ENCODE measurements around the gene LRGUK.

- no peak for TF ChIP-seq TAF1 (IDR thresholded peaks at IDR 0.05; ENCODE audit: low read depth, low read length)
- no peak for TF ChIP-seq SPI1 (IDR thresholded peaks at IDR 0.05; ENCODE audit: low read depth, low read length)
- TF ChIP-seq POLR2AphosphoS5 (IDR thresholded peaks at IDR 0.05; ENCODE audit: low read depth, low read length), result no peak
- no peak for TF ChIP-seq POLR2A (IDR thresholded peaks at IDR 0.05; ENCODE audit: low read depth, low read length)
- TF ChIP-seq POU2F2 (IDR thresholded peaks at IDR 0.05; ENCODE audit: low read depth, low read length), result no peak
- no peak for TF ChIP-seq PAX5 (IDR thresholded peaks at IDR 0.05; ENCODE audit: insufficient read depth, low read length, severe bottlenecking)
Observed at GRCh38 chr7:134301592-134301991, 174.5 kb downstream of the LRGUK start.
